ENCODE data around the gene CSNK1A1L. TPM values are rescaled to one million over a fixed set of nuclear protein-coding genes. Genes with fewer than 3 reads are reported as not detected.
A peak's percentile ranks its signal among the peaks of the same experiment; 100 is the strongest.

CSNK1A1L gene
- total and polyA plus RNA-seq, 2 of the 13 experiments (the other 11 are each of a cell fraction or from before 2014, with no cell fraction given): not detected

DNA sequence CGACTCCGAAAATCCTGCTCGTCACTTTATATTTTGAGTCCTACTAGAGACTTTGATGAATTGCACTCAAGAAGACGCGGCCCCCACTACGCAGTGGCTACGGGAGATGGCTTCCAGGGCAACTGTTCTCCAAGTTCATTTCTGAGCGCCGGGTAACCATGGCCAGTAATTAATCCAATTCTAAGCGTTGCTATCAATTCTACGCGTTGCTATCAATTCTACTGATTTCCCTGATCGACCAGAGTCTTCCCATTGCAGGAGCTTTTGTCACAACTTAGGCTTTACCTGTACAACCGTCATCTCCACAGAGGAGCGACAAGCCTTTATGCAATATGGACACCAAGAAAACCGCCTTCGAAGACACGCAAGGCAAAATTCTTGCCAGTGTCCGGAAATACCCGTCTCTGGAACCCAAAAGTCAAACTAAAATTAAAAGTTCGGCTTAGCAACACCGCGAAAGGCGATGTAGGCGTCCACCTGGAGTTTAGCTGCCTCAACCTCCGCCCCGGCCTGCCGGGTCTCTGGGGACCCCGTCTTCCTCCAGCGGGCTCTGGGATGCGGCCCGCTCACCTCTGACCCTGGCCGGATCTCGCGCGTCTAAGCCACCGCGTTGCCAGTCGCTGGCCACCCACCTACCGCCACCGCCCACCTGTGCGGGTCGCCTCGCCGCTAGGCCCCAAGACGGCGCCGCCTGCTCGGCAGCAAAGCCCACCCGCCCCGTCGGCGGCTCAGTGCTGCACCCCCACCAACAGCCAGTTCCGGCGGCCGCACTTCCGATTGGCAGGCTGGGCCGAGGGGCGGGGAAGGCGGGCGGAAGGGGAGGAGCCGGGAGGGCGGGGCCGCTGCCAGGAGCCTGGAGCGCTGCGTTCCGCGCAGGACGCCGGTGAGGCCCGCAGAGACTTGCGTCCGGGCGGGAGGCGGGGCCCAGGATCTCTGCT is 46.3 kb downstream of the CSNK1A1L start, which contains the start of gene SUPT20H (continued):
- TF ChIP-seq CHCHD3 (CRISPR knock-in tag; IDR thresholded peaks at IDR 0.05) (no peak), STAG1 (CRISPR knock-in tag; IDR thresholded peaks at IDR 0.05) (no peak), ZNF558 (CRISPR knock-in tag; IDR thresholded peaks at IDR 0.05; ENCODE audit: borderline replicate concordance) (no peak; the same call in 1 of the 2 replicates), ZNF331 (CRISPR knock-in tag; IDR thresholded peaks at IDR 0.05) (0 out of 2 replicates have a peak, but pooled peaks have one; percentile 58), MLLT10 (CRISPR knock-in tag; IDR thresholded peaks at IDR 0.05) (no peak), ZBTB25 (CRISPR knock-in tag; IDR thresholded peaks at IDR 0.05) (no peak; the same call in 1 of the 2 replicates), SATB2 (CRISPR knock-in tag; IDR thresholded peaks at IDR 0.05) (no peak), ZNF788 (CRISPR knock-in tag; IDR thresholded peaks at IDR 0.05; ENCODE audit: borderline replicate concordance) (no peak), ZNF660 (CRISPR knock-in tag; IDR thresholded peaks at IDR 0.05; ENCODE audit: borderline replicate concordance, low read depth) (no peak), ZBTB37 (CRISPR knock-in tag; IDR thresholded peaks at IDR 0.05) (no peak), ZNF75D (CRISPR knock-in tag; IDR thresholded peaks at IDR 0.05; ENCODE audit: borderline replicate concordance) (no peak), GATA4 (IDR thresholded peaks at IDR 0.05; ENCODE audit: borderline replicate concordance, low read depth) (no peak), RFX5 (IDR thresholded peaks at IDR 0.05; ENCODE audit: low read depth, low read length) (no peak), ZMYM4 (CRISPR knock-in tag; IDR thresholded peaks at IDR 0.05) (peak; percentile 91), NCOA2 (CRISPR knock-in tag; IDR thresholded peaks at IDR 0.05) (no peak), ZIK1 (CRISPR knock-in tag; IDR thresholded peaks at IDR 0.05; ENCODE audit: borderline replicate concordance, low read depth) (no peak), ZSCAN5A (CRISPR knock-in tag; IDR thresholded peaks at IDR 0.05; ENCODE audit: borderline replicate concordance) (no peak), HNRNPLL (IDR thresholded peaks at IDR 0.05; ENCODE audit: low read depth, low read length, poor library complexity, severe bottlenecking) (peak; percentile 87), ETV5 (CRISPR knock-in tag; IDR thresholded peaks at IDR 0.05; ENCODE audit: borderline replicate concordance) (peak; percentile 81; the same call in 1 of the 2 replicates)
- TF ChIP-seq, protein P1, sequence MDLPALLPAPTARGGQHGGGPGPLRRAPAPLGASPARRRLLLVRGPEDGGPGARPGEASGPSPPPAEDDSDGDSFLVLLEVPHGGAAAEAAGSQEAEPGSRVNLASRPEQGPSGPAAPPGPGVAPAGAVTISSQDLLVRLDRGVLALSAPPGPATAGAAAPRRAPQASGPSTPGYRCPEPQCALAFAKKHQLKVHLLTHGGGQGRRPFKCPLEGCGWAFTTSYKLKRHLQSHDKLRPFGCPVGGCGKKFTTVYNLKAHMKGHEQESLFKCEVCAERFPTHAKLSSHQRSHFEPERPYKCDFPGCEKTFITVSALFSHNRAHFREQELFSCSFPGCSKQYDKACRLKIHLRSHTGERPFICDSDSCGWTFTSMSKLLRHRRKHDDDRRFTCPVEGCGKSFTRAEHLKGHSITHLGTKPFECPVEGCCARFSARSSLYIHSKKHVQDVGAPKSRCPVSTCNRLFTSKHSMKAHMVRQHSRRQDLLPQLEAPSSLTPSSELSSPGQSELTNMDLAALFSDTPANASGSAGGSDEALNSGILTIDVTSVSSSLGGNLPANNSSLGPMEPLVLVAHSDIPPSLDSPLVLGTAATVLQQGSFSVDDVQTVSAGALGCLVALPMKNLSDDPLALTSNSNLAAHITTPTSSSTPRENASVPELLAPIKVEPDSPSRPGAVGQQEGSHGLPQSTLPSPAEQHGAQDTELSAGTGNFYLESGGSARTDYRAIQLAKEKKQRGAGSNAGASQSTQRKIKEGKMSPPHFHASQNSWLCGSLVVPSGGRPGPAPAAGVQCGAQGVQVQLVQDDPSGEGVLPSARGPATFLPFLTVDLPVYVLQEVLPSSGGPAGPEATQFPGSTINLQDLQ (CRISPR knock-in tag; IDR thresholded peaks at IDR 0.05): peak; percentile 83; the same call in 1 of the 2 replicates
- TF ChIP-seq, protein P2, sequence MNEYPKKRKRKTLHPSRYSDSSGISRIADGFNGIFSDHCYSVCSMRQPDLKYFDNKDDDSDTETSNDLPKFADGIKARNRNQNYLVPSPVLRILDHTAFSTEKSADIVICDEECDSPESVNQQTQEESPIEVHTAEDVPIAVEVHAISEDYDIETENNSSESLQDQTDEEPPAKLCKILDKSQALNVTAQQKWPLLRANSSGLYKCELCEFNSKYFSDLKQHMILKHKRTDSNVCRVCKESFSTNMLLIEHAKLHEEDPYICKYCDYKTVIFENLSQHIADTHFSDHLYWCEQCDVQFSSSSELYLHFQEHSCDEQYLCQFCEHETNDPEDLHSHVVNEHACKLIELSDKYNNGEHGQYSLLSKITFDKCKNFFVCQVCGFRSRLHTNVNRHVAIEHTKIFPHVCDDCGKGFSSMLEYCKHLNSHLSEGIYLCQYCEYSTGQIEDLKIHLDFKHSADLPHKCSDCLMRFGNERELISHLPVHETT (CRISPR knock-in tag; conservative IDR thresholded peaks at IDR 0.05): no peak
